ENCODE measurements around the gene ERC1.

- TF ChIP-seq CTCF (conservative IDR thresholded peaks at IDR 0.05; ENCODE audit: low read depth, low read length) (no peak), EZH2 (IDR thresholded peaks at IDR 0.05; ENCODE audit: low read length, unreplicated experiment) (no peak)
Observed at GRCh38 chr12:1339618-1340319, 348.7 kb downstream of the ERC1 start.
